ENCODE results near the gene TTC17.

The TTC17 gene

DNA sequence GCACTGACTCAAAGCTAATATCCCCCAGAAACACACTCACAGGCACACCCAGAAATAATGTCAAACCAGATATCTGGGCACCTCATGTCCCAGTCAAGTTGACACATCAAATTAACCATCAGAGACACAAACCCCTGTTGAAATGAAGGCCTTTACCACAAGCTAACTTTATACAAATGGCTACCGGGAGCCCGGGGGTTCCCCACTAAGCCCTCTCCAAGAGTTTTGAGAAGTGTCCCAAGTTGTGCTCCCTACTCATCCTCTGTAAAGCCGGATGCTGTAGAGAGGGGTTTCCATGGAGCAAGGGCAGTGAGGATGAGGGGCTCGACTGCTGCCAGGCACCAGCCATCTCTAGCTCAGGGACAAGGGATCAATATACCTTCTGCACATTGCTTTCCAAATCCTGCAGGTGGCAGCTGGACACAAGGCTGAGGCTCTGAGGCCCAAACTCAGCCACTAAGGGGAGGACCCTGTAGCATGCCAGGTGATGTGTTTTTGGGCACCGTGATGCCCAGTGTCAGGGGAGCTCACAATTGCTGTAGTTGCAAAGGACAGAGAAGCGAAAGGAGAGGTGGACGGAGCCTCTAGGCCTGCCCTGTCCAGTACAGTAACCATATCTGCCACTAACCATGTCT lies 145.7 kb downstream of the TTC17 start:
- DNase-seq (no peak), ATAC-seq (replicated peaks) (no peak)
- no peak overlapping the region for H3K4me3 Mint-ChIP-seq
- H3K36me3 Mint-ChIP-seq (ENCODE audit: insufficient read depth): no peaks in the 10 kb centered on the region
- peaks cover 23 to 25% of the 10 kb centered on the region in 2 donors for H3K27me3 Mint-ChIP-seq
- no peak overlapping the region for H3K27ac Mint-ChIP-seq
- no peaks in the 10 kb centered on the region for H3K4me1 Mint-ChIP-seq (ENCODE audit: low read depth in 2 of 2)
- H3K9me3 Mint-ChIP-seq: no peaks in the 10 kb centered on the region

DNA sequence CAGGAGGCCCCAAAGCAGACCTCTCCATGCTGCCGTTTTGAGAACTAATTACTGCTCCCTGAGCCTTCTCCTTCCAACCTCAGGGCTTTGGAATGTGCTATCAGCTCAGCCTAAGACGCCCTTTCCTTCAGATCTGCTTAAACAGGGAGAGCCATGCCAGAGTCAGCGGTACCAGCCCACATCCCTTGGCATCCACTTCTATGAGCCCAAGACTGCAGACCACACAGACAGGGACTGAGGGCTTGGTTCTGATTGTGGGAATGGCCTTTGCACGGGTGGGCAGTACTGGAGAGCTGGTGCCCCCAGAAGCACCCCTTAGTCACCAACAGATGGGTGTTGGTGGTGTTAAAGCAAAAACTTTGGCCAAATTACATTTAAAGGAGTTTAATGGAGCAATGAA lies 146.5 kb downstream of the TTC17 start:
- DNase-seq (no peak), ATAC-seq (replicated peaks) (no peak)
- Mint-ChIP-seq H3K27ac (no peak overlapping the region), H3K4me1 (ENCODE audit: low read depth in 2 of 2) (no peaks in the 10 kb centered on the region), H3K36me3 (ENCODE audit: insufficient read depth) (no peaks in the 10 kb centered on the region), H3K27me3 (peaks cover 23 to 25% of the 10 kb centered on the region in 2 donors), H3K4me3 (no peak overlapping the region), H3K9me3 (no peaks in the 10 kb centered on the region)

DNA sequence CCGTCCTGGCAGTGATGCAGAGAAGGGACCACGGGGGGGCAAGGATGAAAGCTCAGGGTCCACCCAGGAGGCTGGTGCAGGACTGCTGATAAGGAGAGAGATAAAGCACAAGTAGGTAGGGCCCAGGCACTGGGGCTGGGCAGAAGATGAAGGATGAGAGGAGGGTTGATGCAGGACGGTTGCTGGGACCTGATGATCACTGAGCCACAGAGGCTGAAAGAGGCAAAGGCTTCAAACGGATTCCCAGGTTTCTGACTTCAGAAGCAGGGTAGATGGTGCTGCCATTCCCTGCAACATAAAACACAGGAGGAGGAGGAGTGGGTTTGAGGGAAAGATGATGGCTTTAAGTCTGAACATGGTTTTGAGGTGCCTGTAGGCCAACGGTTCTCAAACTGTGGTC lies 148.5 kb downstream of the TTC17 start:
- Mint-ChIP-seq H3K4me1 (ENCODE audit: low read depth in 2 of 2) (no peaks in the 10 kb centered on the region), H3K27ac (no peak overlapping the region), H3K4me3 (no peak overlapping the region), H3K36me3 (ENCODE audit: insufficient read depth) (no peaks in the 10 kb centered on the region), H3K9me3 (no peaks in the 10 kb centered on the region), H3K27me3 (peaks cover 10 to 13% of the 10 kb centered on the region in 2 donors)
- no peak for DNase-seq
- no peak for ATAC-seq (replicated peaks)

DNA sequence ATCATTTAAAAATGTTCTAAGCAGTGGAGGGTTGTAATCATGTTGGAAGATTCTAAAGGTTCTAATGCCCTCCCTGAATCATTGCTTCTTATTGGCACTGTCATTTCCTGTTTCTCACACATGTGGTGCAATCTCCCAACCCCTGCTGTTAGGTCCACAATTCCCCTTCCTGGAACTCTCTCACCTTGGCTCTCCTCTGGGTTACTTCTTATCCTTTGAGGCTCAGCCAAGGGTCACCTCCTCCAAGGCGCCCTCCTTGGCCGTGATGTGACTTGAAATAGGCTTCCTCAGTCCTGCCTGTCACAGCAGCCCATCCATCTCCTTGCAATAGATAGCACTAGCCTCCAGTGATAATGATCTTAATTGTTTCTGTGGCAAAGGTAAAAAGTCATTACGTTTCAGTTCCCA lies 149.8 kb downstream of the TTC17 start:
- Mint-ChIP-seq H3K4me3 (no peak overlapping the region), H3K27ac (no peak overlapping the region), H3K9me3 (no peaks in the 10 kb centered on the region), H3K4me1 (ENCODE audit: low read depth in 2 of 2) (no peaks in the 10 kb centered on the region), H3K27me3 (peaks cover 0 to 10% of the 10 kb centered on the region in 2 donors), H3K36me3 (ENCODE audit: insufficient read depth) (no peaks in the 10 kb centered on the region)
- DNase-seq (no peak), ATAC-seq (replicated peaks) (no peak)

DNA sequence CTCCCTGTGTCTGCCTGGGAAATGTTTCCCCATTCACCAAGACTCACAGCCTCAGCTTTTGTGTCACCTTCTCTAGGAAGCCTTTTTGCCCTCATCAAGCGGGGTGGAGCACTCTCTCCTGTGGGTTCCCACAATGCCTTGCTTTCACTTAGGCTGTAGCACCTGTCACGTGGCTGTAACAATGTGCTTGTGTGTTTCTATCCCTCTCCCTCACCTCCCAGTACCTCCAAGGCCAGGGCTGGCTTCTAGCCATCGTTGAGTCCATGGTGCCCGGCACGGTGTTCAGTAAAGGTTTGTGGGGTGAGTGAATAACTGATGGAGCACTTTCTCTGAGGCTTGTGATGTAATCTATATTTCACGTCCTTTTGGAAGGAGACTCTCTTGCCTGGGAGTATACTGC lies 153.2 kb downstream of the TTC17 start:
- peaks cover 10 to 23% of the 10 kb centered on the region in 2 donors for H3K27me3 Mint-ChIP-seq
- H3K36me3 Mint-ChIP-seq (ENCODE audit: insufficient read depth): no peaks in the 10 kb centered on the region
- ATAC-seq (replicated peaks) (no peak), DNase-seq (no peak)
- no peak overlapping the region for H3K4me3 Mint-ChIP-seq
- no peak overlapping the region for H3K27ac Mint-ChIP-seq
- no peaks in the 10 kb centered on the region for H3K9me3 Mint-ChIP-seq
- no peaks in the 10 kb centered on the region for H3K4me1 Mint-ChIP-seq (ENCODE audit: low read depth in 2 of 2)

DNA sequence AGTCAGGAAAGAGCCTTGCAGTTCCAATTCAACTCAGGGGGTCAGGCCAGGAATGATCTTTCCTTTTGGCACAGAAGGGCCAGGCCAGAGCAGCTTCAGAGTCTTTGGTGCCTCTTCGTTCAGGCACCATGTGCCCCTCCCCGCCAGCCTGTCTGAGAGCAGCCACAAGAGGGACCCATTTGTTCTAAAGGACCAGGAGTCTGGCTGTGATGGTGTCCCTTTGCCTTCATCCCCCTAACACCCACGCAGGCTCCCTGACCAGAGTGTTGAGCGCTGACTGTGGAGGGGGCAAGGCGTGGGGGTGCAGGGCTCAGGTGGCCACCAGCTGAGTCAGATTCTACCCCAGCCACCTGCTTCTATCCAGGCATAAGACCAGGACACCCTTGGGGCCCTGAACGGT lies 156.4 kb downstream of the TTC17 start:
- Mint-ChIP-seq H3K4me3 (no peak overlapping the region), H3K36me3 (ENCODE audit: insufficient read depth) (no peaks in the 10 kb centered on the region), H3K27me3 (peaks cover 22 to 44% of the 10 kb centered on the region in 2 donors), H3K27ac (no peak overlapping the region), H3K4me1 (ENCODE audit: low read depth in 2 of 2) (no peaks in the 10 kb centered on the region), H3K9me3 (no peaks in the 10 kb centered on the region)
- ATAC-seq (replicated peaks) (no peak), DNase-seq (no peak)

DNA sequence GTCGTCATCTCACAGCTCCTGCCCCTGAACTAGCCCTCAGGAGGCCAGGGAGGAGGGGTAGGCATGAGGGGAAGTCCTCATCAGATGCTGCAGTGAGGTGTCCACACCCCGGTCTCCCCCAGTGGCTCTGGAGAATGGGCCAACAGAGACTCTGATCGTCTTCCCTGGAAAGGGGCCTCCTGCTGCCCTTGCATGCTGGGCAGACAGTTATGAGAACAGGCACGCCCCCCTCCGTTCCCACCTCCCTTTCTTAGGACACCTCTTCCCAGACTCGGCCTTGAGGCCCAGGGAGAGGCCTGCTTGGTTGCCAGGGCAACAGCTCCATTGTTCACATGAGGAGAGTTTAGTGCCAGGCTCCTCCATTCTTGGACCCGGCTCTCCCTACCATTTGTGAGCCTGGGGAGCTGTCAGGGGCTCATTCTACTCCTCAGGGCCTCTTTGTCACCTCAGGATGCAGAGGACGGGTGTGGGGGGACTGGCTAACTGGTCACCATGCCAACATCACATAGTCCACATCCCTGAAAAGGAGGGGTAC lies 157.7 kb downstream of the TTC17 start:
- Mint-ChIP-seq H3K4me1 (ENCODE audit: low read depth in 2 of 2) (no peaks in the 10 kb centered on the region), H3K27me3 (peaks cover 31 to 56% of the 10 kb centered on the region in 2 donors), H3K9me3 (peaks cover 1 to 8% of the 10 kb centered on the region in 2 donors), H3K4me3 (no peak overlapping the region), H3K36me3 (ENCODE audit: insufficient read depth) (no peaks in the 10 kb centered on the region), H3K27ac (no peak overlapping the region)
- DNase-seq (no peak), ATAC-seq (replicated peaks) (no peak)

DNA sequence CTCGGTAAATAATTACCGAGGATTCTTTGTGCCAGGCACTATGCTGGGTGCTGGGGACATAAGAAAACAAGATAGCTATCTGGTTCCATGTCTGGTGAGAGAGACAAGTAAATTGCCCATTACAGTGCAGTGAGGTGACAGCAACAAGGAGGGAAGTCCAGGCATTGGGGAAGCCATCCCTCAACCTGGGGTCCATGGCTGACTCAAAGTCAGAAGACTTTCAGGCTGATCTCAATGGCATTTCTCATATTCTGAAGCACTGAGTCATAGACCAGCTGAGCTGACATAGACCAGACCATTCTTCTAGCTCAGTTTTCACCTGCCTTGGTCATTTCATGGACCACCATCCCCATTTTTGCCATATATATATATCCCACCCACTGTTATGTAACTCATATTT lies 158.8 kb downstream of the TTC17 start:
- Mint-ChIP-seq H3K9me3 (peaks cover 1 to 8% of the 10 kb centered on the region in 2 donors), H3K4me3 (no peak overlapping the region), H3K27ac (no peak overlapping the region), H3K36me3 (ENCODE audit: insufficient read depth) (no peaks in the 10 kb centered on the region), H3K4me1 (ENCODE audit: low read depth in 2 of 2) (no peaks in the 10 kb centered on the region), H3K27me3 (peaks cover 31 to 56% of the 10 kb centered on the region in 2 donors)
- no peak for DNase-seq
- ATAC-seq (replicated peaks): no peak

DNA sequence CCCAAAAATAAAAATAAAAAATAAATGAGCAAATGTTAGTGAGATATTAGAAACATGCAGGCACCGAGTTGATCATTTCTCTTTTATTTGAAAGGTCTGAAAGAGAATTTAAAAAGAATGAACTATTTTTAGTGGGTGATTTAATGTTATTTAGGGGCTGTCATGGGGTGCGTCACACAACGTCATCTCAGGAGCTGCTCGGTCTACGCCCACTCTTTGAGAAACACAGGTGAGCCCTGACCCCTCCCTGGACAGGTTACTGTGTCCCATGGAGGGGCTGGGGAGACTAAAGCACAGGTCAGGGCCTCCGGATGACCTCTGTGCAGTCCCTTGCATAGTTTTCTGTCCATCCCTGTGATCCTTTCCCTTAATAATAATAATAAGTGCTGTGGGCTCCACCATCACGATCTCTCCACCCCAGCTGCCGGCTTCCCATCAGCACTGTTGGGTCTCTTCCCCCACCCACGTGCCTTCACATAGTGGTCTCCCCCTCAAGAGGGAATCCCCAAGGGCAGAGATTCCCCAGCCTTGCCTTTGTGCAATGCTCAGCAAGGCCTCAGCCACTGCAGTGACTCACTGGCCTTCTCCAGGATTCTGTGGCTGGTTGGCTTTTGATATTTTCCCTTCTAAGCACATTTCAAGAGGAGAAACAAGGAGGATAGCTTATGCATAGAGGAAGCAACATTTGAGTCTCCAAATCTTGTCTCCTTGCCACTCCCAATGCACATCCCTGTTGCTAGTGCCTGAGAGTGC lies 159.9 kb downstream of the TTC17 start:
- H3K9me3 Mint-ChIP-seq: peaks cover 1 to 8% of the 10 kb centered on the region in 2 donors
- ATAC-seq (replicated peaks) (no peak), DNase-seq (no peak)
- no peaks in the 10 kb centered on the region for H3K36me3 Mint-ChIP-seq (ENCODE audit: insufficient read depth)
- no peaks in the 10 kb centered on the region for H3K4me1 Mint-ChIP-seq (ENCODE audit: low read depth in 2 of 2)
- H3K27me3 Mint-ChIP-seq: peaks cover 31 to 56% of the 10 kb centered on the region in 2 donors
- no peak overlapping the region for H3K4me3 Mint-ChIP-seq
- no peak overlapping the region for H3K27ac Mint-ChIP-seq

DNA sequence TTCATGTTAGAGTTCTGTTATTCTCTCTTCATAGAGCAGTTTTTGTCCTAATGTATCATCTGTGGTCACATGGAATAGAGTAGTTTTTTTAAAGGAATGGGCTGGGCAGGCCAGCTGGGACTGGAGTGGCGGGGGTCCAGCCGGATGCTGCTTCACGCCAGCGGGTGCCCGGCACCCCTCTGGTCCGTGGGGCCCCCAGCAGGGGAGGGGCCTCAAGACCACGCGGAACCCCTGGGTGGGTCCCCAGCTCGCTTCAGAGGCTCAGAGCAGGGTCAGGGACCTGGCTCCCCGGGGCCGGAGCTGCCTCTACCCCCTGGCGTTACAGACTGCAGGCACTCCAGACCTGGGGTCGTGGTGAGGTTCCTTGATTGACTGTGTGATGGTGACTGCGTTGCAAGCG lies 162.8 kb downstream of the TTC17 start:
- DNase-seq: no peak
- H3K9me3 Mint-ChIP-seq: peaks cover 1 to 8% of the 10 kb centered on the region in 2 donors
- H3K36me3 Mint-ChIP-seq (ENCODE audit: insufficient read depth): no peaks in the 10 kb centered on the region
- no peaks in the 10 kb centered on the region for H3K4me1 Mint-ChIP-seq (ENCODE audit: low read depth in 2 of 2)
- H3K27me3 Mint-ChIP-seq: peaks cover 21 to 38% of the 10 kb centered on the region in 2 donors
- ATAC-seq (replicated peaks): no peak
- H3K4me3 Mint-ChIP-seq: no peak overlapping the region
- H3K27ac Mint-ChIP-seq: no peak overlapping the region

DNA sequence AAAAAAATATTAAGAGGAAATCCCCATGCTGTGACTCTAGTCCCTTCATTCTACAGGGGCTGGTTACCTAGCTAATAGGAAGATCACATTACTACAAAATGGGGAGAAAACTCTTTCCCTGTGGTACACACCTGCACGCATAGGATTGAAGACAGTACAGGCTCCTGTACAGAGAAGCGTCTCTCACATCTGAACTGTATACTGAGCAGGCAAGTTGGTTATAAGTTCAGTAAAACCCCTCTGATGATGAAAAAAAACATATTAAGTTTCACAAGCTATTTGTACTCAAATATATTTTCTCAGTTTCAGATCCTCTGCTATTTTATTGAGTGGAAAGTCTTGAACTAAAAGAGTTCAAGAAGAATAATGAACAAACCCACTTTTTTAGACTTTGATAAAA lies 164.9 kb downstream of the TTC17 start:
- peaks cover 19 to 21% of the 10 kb centered on the region in 2 donors for H3K27me3 Mint-ChIP-seq
- DNase-seq (no peak), ATAC-seq (replicated peaks) (no peak)
- no peaks in the 10 kb centered on the region for H3K4me1 Mint-ChIP-seq (ENCODE audit: low read depth in 2 of 2)
- H3K27ac Mint-ChIP-seq: peak overlapping the region in 1 of 2 donors; percentile 39
- H3K9me3 Mint-ChIP-seq: peaks cover 1 to 8% of the 10 kb centered on the region in 2 donors
- H3K4me3 Mint-ChIP-seq: no peak overlapping the region
- H3K36me3 Mint-ChIP-seq (ENCODE audit: insufficient read depth): no peaks in the 10 kb centered on the region

DNA sequence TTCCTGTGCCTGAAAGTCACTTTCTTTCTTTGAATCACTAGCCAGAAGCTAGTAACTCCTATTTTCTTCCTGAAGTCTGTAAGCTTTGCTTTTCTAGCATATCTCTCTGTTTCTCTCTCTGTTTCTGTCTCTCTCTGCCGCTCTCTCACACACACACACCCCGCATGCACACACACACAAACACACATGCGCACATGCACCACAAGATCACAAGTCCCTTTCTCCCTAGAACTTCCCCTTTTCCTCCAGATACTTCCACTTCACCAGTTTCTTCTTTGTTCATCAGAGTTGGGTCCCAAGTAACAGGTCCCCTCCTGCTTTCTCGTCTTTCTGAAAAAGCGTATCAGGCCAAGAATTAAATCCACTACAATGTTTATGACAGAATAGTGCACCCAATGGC lies 173.3 kb downstream of the TTC17 start:
- Mint-ChIP-seq H3K27me3 (peaks cover 20 to 27% of the 10 kb centered on the region in 2 donors), H3K27ac (no peak overlapping the region), H3K36me3 (ENCODE audit: insufficient read depth) (no peaks in the 10 kb centered on the region), H3K4me1 (ENCODE audit: low read depth in 2 of 2) (no peaks in the 10 kb centered on the region), H3K9me3 (no peaks in the 10 kb centered on the region), H3K4me3 (no peak overlapping the region)
- no peak for DNase-seq
- no peak for ATAC-seq (replicated peaks)

DNA sequence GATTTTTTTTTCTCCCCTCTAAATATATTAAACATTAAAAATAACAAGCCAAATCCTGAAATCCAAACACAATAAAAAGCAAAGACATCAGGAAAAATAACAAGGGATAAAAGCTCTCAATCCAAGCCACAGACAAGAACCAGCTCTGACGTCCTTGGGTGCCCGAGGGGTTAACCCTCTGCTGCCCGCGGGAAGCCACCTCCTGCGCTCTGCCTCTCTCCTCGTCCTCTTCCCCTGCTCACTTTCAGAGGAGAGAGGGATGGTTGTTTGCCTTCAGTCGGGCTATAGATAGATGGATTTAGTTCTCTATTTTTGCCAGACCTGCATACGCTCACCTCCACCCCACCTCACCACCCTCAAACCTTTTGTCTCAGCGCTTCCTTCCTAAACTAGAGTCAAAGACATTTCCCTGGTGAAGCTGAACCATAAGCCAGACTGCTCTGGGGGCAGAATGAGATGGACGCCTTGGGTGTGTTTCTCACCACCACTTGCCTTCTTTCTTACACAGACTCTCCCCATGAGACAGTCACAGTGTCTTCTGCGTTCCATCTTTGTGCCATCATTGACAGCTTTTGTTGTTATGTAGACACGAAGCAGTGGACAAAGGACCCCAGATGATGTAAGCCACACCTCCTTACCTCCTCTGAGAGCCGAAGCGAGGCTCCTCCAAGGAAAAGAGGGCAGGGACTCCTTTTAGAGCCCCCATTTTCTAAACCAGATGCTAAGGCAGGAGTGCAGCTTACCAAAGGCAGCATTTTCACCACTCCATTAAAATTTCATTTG lies 179.3 kb downstream of the TTC17 start:
- Mint-ChIP-seq H3K4me3 (no peak overlapping the region), H3K27ac (no peak overlapping the region), H3K27me3 (peaks cover 69 to 74% of the 10 kb centered on the region in 2 donors), H3K36me3 (ENCODE audit: insufficient read depth) (no peaks in the 10 kb centered on the region), H3K4me1 (ENCODE audit: low read depth in 2 of 2) (no peaks in the 10 kb centered on the region), H3K9me3 (no peaks in the 10 kb centered on the region)
- DNase-seq (no peak), ATAC-seq (replicated peaks) (no peak)

Measured in effector memory CD8-positive, alpha-beta T cell (primary cell).